Suppressor macrophage treated with lipopolysaccharide for 1 hour (primary cell): ENCODE measurements around the gene ZSWIM8.
"Not testable (repeated sequence)": the region's sequence is repeated elsewhere in the genome, so short reads cannot be mapped to it uniquely, and the experiment has no call there.

Source experiments
- DNase-seq, 3 donors: peaks; one replicate each; pipeline ENCODE4 v3.0.0-alpha.2; 2020 to 2022

The ZSWIM8 gene

DNA sequence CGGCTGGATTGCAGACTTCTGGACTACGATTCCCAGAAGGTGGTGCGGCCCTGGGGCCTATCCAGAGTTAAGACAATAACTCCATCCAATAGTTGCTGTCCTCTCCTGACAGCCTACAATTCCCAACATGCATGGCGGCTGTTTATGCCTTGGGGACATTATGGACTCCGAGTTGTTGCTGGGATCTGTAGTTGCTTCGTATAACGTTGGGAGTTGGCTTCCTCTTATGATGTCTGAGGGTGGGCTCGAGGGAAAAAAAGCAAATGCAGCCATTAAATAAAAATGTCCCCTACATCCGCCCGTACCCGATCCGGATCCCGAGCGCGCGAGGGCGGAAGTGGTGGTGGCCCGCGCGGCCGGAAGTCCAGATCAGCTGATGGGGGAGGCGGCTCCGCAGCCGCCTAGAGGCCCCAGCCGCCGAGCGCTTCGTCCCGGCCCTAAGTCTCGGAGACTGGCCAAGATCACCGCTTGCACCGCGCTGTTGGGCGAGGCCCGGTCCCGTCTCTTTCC lies at the start of gene ZSWIM8:
Gene ZSWIM8, plus strand, starts transcription at position 396 of the 510 bp plus-strand sequence. CDS start 273 bp downstream, outside the sequence.
- peak; percentile 94 for DNase-seq

- DNase-seq, result not testable (repeated sequence)
Measured at GRCh38 chr10:73740501-73741254, 44.7 kb upstream of the ZSWIM8 start.

DNA sequence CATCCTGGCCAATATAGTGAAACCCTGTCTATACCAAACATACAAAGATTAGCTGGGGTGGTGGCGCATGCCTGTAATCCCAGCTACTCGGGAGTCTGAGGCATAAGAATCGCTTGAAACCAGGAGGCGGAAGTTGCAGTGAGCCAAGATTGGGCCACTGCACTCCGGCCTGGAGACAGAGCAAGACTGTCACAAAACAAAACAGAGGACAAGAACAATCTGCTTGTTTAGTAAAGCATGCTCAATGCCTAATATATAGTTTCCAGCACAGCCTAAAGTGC lies 43.0 kb upstream of the ZSWIM8 start:
- DNase-seq, result no peak

- DNase-seq, result no peak
Measured at GRCh38 chr10:73743327-73743904, 42.0 kb upstream of the ZSWIM8 start.

GRCh38 chr10:73743905-73744663 lies 41.3 kb upstream of the ZSWIM8 start, which contains the start of gene SEC24C:
Gene SEC24C, plus strand, starts transcription at chr10:73744372. Its CDS starts 2,461 bp downstream, at chr10:73746833.
- DNase-seq, result peak; percentile 97 to 98 (median 98)

GRCh38 chr10:73744664-73744975 lies 40.8 kb upstream of the ZSWIM8 start:
- peak; percentile 79 to 86 (median 79) for DNase-seq

DNA sequence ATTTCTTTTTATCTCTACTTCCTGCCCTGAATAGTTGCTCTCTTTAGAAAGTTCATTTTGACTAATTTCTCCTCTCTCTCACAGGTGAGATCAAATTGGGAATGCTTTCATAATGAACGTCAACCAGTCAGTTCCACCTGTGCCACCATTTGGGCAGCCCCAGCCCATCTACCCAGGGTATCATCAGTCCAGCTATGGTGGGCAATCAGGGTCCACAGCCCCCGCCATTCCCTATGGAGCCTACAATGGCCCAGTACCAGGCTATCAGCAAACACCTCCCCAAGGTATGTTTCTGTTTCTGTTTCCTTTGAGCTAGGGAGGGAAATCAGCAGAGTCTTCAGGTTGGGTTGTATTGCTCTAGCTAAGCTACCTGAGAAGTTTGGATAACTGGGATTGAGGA lies 38.7 kb upstream of the ZSWIM8 start:
- no peak for DNase-seq

- DNase-seq, result no peak
Measured at GRCh38 chr10:73750819-73751218, 34.6 kb upstream of the ZSWIM8 start.

DNA sequence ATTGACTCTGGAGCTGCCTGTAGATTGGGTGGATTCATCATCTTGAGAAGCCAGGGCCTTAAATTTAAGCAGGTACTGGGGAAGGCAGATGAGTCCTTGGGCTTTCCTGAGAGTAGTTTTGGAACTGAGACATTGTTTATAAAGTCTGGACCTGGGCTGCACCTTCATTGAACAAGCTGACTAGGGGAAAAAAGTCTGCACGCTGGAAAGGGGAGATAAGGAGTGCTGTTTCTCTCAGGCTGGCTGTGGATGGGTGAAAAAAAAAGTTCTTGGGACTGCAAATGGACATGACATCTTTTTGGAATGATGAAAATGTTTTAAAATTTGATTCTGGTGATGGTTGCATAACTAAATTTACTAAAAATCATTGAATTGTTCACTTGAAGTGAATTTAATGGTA lies 29.2 kb upstream of the ZSWIM8 start:
- DNase-seq, result no peak

DNA sequence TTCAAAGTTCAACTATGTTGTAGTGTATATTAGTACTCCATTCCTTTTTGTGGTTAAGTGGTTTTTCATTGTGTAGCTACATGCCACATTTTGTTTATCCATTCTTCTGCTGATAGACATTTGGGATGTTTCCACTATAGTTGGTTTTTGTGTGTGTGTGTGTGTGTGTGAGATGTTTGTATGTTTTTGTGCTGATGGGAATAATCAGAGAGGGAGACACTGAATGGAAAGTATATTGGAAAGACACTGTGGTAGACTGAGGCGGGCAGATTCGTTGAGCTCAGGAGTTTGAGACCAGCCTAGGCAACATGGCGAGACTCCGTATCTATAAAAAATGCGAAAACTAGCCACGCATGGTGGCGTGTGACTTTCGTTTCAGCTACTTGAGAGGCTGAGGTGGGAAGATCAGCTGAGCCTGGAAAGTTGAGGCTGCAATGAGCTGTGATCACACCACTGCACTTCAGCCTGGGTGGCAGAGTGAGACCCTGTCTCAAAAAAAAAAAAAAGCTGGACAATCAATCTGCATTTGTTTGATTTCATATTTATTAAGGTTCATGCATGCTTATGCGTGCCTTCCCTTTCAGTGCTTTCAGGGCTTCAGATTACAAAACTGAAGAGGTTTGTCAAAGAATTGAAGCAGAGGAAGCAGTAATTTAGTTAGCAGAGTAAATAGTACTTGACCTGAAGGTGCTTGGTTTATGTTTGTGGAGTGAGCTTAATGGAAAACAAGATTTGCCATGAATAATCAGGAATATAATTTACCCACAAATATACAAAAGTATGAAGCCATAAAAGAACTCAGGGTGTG lies 26.5 kb upstream of the ZSWIM8 start:
- DNase-seq, result no peak

- DNase-seq, result no peak
Measured at GRCh38 chr10:73759512-73760115, 25.8 kb upstream of the ZSWIM8 start.

DNA sequence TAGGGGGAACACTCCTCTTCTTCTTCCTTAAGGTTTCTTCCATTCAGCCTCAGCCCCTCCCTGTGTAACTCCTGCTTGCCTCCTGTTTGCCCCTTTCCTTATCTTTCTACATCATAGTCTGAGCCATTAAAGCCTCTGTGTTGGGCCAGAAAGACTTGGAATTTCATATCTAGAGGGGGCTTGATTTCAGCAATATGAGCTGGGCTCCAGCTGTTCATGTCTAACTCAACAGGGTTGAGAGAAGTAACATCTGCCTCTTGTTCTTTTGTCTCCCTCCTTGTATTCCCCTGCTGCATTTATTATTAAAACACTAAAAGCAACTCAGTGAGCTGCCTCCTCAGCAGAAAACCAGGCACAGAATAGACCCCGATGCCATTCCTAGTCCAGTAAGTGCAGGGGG lies 23.6 kb upstream of the ZSWIM8 start:
- no peak for DNase-seq

- DNase-seq, result no peak
Measured at GRCh38 chr10:73762915-73763314, 22.5 kb upstream of the ZSWIM8 start.

GRCh38 chr10:73763343-73763742 lies 22.1 kb upstream of the ZSWIM8 start:
- no peak for DNase-seq

- peak; percentile 42 to 53 (median 52) for DNase-seq
Measured at GRCh38 chr10:73765066-73765465, 20.3 kb upstream of the ZSWIM8 start.

DNA sequence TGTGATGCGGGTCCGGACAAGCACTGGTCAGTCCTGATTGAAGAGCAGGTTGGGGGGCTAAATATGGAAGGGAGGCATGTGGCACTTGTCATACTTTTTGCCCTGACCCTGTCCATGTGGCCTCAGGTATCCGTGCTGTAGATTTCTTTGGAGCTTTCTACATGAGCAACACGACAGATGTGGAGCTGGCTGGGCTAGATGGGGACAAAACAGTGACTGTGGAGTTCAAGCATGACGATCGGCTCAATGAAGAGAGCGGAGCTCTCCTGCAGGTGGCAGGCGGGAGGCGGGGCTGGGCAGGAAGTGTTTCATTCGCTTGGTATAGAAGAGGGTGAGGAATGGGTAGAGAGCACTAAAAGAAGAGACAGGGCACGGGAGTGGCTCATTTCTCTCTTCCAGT lies 16.5 kb upstream of the ZSWIM8 start:
- no peak for DNase-seq

DNA sequence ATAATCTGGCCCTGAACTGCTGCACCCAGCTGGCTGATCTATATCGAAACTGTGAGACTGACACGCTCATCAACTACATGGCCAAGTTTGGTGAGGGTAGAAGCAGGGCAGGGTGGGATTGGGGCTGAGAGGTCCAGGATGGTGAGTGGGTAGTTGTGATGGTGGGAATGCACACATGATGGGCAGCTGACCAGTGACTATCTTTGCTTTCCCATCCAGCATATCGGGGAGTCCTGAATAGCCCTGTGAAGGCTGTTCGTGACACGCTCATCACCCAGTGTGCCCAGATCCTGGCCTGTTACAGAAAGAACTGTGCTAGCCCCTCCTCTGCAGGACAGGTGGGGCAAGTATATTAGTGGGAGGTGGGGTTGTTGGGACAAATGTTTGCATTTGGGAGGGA lies 16.0 kb upstream of the ZSWIM8 start:
- no peak for DNase-seq

DNA sequence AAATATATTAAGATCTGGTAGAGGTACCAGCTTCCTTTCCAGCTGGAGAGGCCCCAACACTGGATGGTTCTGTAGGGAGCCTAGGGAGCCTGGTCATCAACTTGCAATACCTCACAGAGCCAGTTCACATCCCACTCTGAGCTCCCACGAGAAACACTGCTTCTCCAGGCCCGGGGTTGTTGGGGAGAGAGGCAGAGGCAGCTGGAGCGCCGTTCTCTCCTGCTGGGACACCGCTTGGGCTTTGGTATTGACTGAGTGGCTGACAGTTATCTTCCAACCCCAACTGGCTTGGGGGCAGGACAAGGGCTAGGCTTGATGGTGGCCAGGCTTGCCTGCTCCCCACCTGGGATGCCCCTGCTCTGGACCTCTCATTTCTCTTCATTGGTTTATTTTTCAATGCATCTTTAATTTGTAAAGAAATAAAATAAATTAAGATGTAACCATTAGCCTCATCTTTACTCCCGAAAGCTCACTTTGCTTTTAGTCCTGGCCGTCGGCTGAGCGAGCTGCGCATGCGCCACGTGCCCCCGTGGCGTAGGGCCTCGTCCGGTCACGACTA lies 13.6 kb upstream of the ZSWIM8 start:
- DNase-seq, result peak; percentile 89 to 96 (median 94)

DNA sequence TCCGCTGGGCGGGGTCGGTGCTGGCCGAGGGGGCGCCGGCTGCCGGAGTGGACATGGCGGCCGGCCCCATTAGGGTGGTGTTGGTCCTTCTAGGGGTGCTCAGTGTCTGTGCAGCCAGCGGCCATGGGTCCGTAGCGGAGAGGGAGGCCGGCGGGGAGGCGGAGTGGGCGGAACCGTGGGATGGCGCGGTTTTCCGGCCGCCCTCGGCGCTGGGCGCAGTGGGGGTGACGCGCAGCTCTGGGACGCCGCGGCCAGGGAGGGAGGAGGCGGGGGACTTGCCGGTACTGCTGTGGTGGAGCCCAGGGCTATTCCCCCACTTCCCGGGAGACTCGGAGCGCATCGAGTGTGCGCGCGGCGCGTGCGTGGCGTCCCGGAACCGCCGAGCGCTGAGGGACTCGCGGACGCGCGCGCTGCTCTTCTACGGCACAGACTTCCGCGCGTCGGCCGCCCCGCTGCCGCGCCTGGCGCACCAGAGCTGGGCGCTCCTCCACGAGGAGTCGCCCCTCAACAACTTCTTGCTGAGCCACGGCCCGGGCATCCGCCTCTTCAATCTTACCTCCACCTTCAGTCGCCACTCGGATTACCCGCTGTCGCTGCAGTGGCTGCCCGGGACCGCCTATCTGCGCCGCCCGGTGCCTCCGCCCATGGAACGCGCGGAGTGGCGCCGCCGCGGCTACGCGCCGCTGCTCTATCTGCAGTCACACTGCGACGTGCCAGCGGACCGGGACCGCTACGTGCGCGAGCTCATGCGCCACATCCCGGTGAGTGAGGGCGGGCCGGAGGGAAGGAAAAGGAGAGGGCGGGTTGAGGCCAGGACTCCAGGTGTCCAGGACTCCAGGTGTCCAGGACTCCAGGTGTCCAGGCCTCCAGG lies 12.9 kb upstream of the ZSWIM8 start:
- peak; percentile 94 to 97 (median 96) for DNase-seq

GRCh38 chr10:73773152-73773879 lies 12.1 kb upstream of the ZSWIM8 start:
- peak; percentile 25 to 51 (median 30) for DNase-seq
